ENCODE results near the gene FGR.
"Not testable (repeated sequence)": the region's sequence is repeated elsewhere in the genome, so short reads cannot be mapped to it uniquely, and the experiment has no call there.

FGR gene

DNA sequence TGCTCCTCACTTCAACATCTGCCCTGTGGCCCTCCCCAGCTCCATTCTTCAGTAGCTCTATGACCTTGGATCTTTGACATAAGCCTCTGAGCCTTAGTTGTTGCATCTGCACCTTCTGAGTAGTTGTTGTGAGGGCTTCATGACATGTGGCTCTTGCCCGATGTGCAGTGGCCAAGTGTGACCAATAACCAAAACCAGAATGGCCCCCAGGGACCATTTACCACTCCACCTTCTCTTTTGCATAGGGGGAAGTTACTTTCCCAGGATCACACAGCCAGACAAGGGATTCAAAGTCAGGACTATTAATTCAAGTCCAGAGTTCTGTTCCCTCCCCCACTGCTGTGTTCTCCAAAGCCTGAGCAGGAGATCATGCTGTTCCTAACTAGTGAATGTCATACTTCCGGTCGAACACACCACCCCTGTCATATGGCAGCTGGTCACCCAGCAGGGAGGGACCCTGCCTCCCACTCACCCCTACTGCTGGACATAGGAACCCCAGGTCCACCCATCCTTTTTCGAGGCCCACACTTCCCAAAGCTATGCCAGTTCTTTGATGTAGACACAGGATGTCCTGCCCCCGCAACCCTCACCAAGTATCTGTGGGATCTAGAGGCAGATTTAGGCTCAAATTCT is 4.0 kb downstream of the FGR start:
- no peak overlapping the region for H3K9ac ChIP-seq (ENCODE audit: low read length)
- no peaks in the 10 kb centered on the region for H3K9me3 ChIP-seq (ENCODE audit: control insufficient read depth, low read depth, low read length)
- H3K4me3 ChIP-seq (ENCODE audit: low read length), result no peak overlapping the region
- peaks cover 12% of the 10 kb centered on the region for H3K4me1 ChIP-seq (ENCODE audit: control insufficient read depth, low read depth, low read length)
- H3K27me3 ChIP-seq (ENCODE audit: control insufficient read depth, insufficient read depth, low read length), result peaks cover 36% of the 10 kb centered on the region
- H3K36me3 ChIP-seq (ENCODE audit: control insufficient read depth, low read depth, low read length), result no peaks in the 10 kb centered on the region
- H3K27ac ChIP-seq (ENCODE audit: low read length), result no peak overlapping the region

DNA sequence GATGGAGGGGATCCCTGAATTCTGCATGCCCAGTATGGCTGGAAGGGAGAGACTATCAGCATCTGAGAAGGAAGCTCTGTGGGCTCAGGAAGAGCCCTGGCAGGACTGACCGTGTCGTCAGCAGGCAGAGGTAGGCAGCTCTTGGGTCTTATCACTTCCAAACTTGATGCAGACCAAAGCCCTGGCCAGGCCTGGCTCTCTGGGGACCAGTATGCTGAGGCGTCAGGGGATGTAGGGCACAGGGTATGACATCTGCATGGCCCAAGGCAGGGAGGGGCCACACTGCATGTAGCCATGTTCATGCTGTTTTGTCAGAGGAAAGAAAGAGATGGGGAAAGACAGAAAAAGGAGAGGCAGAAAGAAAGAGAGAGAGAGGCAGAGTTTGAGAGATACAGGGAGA is 6.3 kb downstream of the FGR start:
- Histone ChIP-seq H3K9ac (ENCODE audit: low read length) (no peak overlapping the region), H3K36me3 (ENCODE audit: control insufficient read depth, low read depth, low read length) (no peaks in the 10 kb centered on the region), H3K4me1 (ENCODE audit: control insufficient read depth, low read depth, low read length) (peaks cover 7% of the 10 kb centered on the region), H3K27ac (ENCODE audit: low read length) (no peak overlapping the region), H3K9me3 (ENCODE audit: control insufficient read depth, low read depth, low read length) (no peaks in the 10 kb centered on the region), H3K4me3 (ENCODE audit: low read length) (no peak overlapping the region), H3K27me3 (ENCODE audit: control insufficient read depth, insufficient read depth, low read length) (peaks cover 14% of the 10 kb centered on the region)

- H3K9ac ChIP-seq (ENCODE audit: low read length); H3K27ac ChIP-seq (ENCODE audit: low read length); H3K4me3 ChIP-seq (ENCODE audit: low read length); H3K36me3 ChIP-seq (ENCODE audit: control insufficient read depth, low read depth, low read length); H3K27me3 ChIP-seq (ENCODE audit: control insufficient read depth, insufficient read depth, low read length); H3K9me3 ChIP-seq (ENCODE audit: control insufficient read depth, low read depth, low read length): not testable (repeated sequence)
- H3K4me1 ChIP-seq (ENCODE audit: control insufficient read depth, low read depth, low read length), result peaks cover 14% of the 10 kb centered on the region
Measured at GRCh38 chr1:27627733-27628132, 7.3 kb downstream of the FGR start.

- no peak overlapping the region for H3K27ac ChIP-seq (ENCODE audit: low read length)
- no peaks in the 10 kb centered on the region for H3K36me3 ChIP-seq (ENCODE audit: control insufficient read depth, low read depth, low read length)
- no peak overlapping the region for H3K4me3 ChIP-seq (ENCODE audit: low read length)
- no peak overlapping the region for H3K9ac ChIP-seq (ENCODE audit: low read length)
- no peaks in the 10 kb centered on the region for H3K27me3 ChIP-seq (ENCODE audit: control insufficient read depth, insufficient read depth, low read length)
- no peaks in the 10 kb centered on the region for H3K9me3 ChIP-seq (ENCODE audit: control insufficient read depth, low read depth, low read length)
- peaks cover 14% of the 10 kb centered on the region for H3K4me1 ChIP-seq (ENCODE audit: control insufficient read depth, low read depth, low read length)
Measured at GRCh38 chr1:27627061-27627460, 7.9 kb downstream of the FGR start.

DNA sequence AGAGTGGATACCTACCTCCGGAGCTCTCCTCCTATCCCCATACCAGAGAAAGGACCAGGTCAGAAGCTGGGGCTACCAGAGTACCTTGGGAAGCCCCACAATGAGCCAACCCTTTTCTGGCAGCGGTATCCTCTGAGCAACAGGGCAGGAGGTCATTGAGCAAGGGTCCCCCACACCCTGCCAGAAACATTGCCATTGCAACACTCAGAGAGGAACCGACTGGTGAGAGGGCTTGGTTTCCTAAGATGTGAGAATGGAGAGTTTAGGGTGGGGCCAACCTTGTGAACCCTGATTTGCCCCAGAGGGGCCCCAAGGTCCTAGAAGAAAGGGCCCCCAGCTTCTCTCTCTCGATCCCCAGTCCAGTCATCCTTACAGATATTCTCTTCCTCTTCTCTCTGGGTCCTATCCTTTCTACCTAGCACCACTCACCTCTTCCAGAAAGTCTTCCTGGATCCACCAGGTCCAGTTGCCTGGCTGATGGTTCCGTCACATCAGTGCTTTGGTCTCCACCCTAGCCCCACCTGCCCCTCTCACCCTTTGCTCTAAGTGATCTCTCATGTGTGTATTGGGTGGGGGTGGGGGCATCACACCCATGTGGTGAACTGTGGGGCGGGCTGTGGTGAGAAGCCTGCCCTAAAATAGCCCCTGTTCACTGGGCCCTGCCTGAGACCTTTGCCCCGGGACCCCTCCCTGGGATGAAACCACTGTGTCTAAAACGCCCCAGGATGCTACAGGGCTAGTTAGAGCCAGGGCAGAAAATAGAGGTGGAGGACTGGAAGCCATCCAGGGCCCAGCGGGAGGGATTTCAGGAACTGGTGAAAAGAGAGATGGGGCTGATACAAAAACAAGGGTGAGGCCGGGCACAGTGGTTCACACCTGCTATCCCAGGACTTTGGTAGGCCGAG is 8.7 kb downstream of the FGR start:
- no peak overlapping the region for H3K27ac ChIP-seq (ENCODE audit: low read length)
- no peak overlapping the region for H3K9ac ChIP-seq (ENCODE audit: low read length)

GRCh38 chr1:27624467-27625178 is 10.4 kb downstream of the FGR start:
- no peak overlapping the region for H3K9ac ChIP-seq (ENCODE audit: low read length)
- no peaks in the 10 kb centered on the region for H3K36me3 ChIP-seq (ENCODE audit: control insufficient read depth, low read depth, low read length)
- H3K4me1 ChIP-seq (ENCODE audit: control insufficient read depth, low read depth, low read length), result peaks cover 14% of the 10 kb centered on the region
- H3K27ac ChIP-seq (ENCODE audit: low read length), result no peak overlapping the region
- H3K9me3 ChIP-seq (ENCODE audit: control insufficient read depth, low read depth, low read length), result no peaks in the 10 kb centered on the region
- no peak overlapping the region for H3K4me3 ChIP-seq (ENCODE audit: low read length)
- H3K27me3 ChIP-seq (ENCODE audit: control insufficient read depth, insufficient read depth, low read length), result no peaks in the 10 kb centered on the region

More for the DNA sequence above, 8.7 kb downstream of the FGR start:
- no peaks in the 10 kb centered on the region for H3K27me3 ChIP-seq (ENCODE audit: control insufficient read depth, insufficient read depth, low read length)
- no peaks in the 10 kb centered on the region for H3K9me3 ChIP-seq (ENCODE audit: control insufficient read depth, low read depth, low read length)
- H3K4me3 ChIP-seq (ENCODE audit: low read length), result no peak overlapping the region
- H3K4me1 ChIP-seq (ENCODE audit: control insufficient read depth, low read depth, low read length), result peaks cover 14% of the 10 kb centered on the region
- no peaks in the 10 kb centered on the region for H3K36me3 ChIP-seq (ENCODE audit: control insufficient read depth, low read depth, low read length)

GRCh38 chr1:27623327-27624212 is 11.4 kb downstream of the FGR start:
- no peaks in the 10 kb centered on the region for H3K27me3 ChIP-seq (ENCODE audit: control insufficient read depth, insufficient read depth, low read length)
- no peaks in the 10 kb centered on the region for H3K9me3 ChIP-seq (ENCODE audit: control insufficient read depth, low read depth, low read length)
- H3K4me3 ChIP-seq (ENCODE audit: low read length), result no peak overlapping the region
- H3K9ac ChIP-seq (ENCODE audit: low read length), result no peak overlapping the region
- H3K4me1 ChIP-seq (ENCODE audit: control insufficient read depth, low read depth, low read length), result peaks cover 7% of the 10 kb centered on the region
- H3K36me3 ChIP-seq (ENCODE audit: control insufficient read depth, low read depth, low read length), result no peaks in the 10 kb centered on the region
- H3K27ac ChIP-seq (ENCODE audit: low read length), result no peak overlapping the region

DNA sequence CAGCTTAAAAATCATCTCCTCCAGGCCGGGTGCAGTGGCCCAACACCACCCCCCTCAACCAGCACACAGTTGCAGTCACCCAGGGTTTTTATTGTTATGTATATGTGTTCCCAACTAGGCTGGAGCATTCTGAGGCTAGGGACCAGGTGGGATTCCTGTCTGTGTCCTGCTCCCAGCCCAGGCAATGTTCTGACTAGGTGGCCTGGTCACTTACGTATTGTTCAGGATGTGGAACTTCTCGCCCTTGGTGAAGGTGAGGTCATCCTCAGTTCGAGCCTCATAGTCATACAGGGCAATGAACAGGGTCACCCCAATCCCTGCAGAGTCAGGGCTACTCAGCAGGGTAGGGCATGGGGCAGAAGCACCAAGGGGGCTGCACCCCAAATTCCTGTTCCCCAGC is 12.2 kb downstream of the FGR start:
- Histone ChIP-seq H3K9me3 (ENCODE audit: control insufficient read depth, low read depth, low read length) (no peaks in the 10 kb centered on the region), H3K4me3 (ENCODE audit: low read length) (no peak overlapping the region), H3K36me3 (ENCODE audit: control insufficient read depth, low read depth, low read length) (no peaks in the 10 kb centered on the region), H3K27me3 (ENCODE audit: control insufficient read depth, insufficient read depth, low read length) (no peaks in the 10 kb centered on the region), H3K9ac (ENCODE audit: low read length) (no peak overlapping the region), H3K4me1 (ENCODE audit: control insufficient read depth, low read depth, low read length) (peaks cover 7% of the 10 kb centered on the region), H3K27ac (ENCODE audit: low read length) (no peak overlapping the region)

- no peak overlapping the region for H3K9ac ChIP-seq (ENCODE audit: low read length)
- H3K9me3 ChIP-seq (ENCODE audit: control insufficient read depth, low read depth, low read length), result no peaks in the 10 kb centered on the region
- no peaks in the 10 kb centered on the region for H3K27me3 ChIP-seq (ENCODE audit: control insufficient read depth, insufficient read depth, low read length)
- H3K4me3 ChIP-seq (ENCODE audit: low read length), result no peak overlapping the region
- H3K4me1 ChIP-seq (ENCODE audit: control insufficient read depth, low read depth, low read length), result peaks cover 7% of the 10 kb centered on the region
- H3K27ac ChIP-seq (ENCODE audit: low read length), result no peak overlapping the region
- H3K36me3 ChIP-seq (ENCODE audit: control insufficient read depth, low read depth, low read length), result no peaks in the 10 kb centered on the region
Measured at GRCh38 chr1:27621051-27621920, 13.7 kb downstream of the FGR start.

GRCh38 chr1:27619782-27620438 is 15.1 kb downstream of the FGR start:
- peaks cover 12% of the 10 kb centered on the region for H3K27me3 ChIP-seq (ENCODE audit: control insufficient read depth, insufficient read depth, low read length)
- not testable (repeated sequence) for H3K4me1 ChIP-seq (ENCODE audit: control insufficient read depth, low read depth, low read length); H3K36me3 ChIP-seq (ENCODE audit: control insufficient read depth, low read depth, low read length); H3K27ac ChIP-seq (ENCODE audit: low read length); H3K9me3 ChIP-seq (ENCODE audit: control insufficient read depth, low read depth, low read length); H3K4me3 ChIP-seq (ENCODE audit: low read length); H3K9ac ChIP-seq (ENCODE audit: low read length)
